Measurements from ENCODE around the gene PLXDC2.

DNA sequence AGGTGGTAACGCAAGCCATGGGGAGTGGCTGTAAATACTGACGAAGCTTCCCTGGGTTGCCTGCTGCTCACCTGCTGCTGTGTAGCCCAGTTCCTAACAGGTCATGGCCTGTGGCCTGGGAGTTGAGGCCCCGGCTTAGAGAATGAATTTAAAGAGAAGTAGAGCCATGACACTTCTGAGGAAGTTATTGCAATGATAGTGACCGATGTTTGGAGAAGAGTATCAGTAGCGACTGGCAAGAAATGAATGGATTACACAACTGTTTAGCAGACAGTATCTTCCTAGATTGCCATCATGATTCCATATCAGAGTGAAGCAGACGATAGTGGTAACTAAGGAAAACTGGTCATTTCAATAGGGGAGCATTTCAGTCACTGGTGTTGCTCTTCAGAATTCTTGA, 249.6 kb downstream of the PLXDC2 start:
- TF ChIP-seq, protein P1, sequence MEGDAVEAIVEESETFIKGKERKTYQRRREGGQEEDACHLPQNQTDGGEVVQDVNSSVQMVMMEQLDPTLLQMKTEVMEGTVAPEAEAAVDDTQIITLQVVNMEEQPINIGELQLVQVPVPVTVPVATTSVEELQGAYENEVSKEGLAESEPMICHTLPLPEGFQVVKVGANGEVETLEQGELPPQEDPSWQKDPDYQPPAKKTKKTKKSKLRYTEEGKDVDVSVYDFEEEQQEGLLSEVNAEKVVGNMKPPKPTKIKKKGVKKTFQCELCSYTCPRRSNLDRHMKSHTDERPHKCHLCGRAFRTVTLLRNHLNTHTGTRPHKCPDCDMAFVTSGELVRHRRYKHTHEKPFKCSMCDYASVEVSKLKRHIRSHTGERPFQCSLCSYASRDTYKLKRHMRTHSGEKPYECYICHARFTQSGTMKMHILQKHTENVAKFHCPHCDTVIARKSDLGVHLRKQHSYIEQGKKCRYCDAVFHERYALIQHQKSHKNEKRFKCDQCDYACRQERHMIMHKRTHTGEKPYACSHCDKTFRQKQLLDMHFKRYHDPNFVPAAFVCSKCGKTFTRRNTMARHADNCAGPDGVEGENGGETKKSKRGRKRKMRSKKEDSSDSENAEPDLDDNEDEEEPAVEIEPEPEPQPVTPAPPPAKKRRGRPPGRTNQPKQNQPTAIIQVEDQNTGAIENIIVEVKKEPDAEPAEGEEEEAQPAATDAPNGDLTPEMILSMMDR (conservative IDR thresholded peaks at IDR 0.05; ENCODE audit: low read length) = no peak
- no peak for TF ChIP-seq EZH2phosphoT487 (IDR thresholded peaks at IDR 0.05; ENCODE audit: borderline replicate concordance)

Measured in Loucy (cell line).